ENCODE data around the gene FA2H.

DNA sequence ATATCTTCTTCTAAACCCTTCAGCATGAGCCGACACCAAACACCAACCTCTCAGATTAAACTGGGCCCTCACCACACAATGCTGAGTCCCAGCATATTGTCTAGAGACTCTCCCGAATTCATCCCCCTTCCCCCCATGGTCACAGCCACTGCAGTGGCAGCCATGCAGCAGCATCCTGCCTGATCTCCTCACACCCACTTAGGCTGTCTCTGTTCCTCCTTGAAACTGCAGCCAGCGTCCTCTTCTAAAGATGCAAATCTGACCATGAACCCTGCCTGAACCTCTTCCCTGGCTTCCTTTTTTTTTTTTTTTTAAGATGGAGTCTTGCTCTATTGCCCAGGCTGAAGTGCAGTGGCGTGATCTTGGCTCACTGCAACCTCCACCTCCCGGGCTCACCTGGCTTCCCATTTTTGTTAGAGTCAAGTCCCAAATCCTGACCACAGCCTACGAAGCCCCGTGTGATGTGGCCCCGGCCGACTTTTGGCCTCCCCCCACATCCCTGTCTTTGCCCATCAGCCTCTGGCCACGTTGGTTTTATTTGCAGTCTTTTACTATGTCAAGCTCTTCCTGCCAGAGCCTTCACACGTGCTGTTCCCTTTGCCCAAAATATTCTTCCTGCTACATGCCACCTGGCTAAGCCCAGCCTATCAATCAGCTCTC lies 2.8 kb downstream of the FA2H start:
- TF ChIP-seq POLR2A (IDR thresholded peaks at IDR 0.05; ENCODE audit: low read depth, low read length) (no peak), POLR2AphosphoS5 (IDR thresholded peaks at IDR 0.05; ENCODE audit: low read depth, low read length) (no peak), TAF1 (IDR thresholded peaks at IDR 0.05; ENCODE audit: borderline replicate concordance, low read depth, low read length) (no peak)

All from GM12892 (cell line).